HL-60 (cell line): Measurements from ENCODE around the gene MLH1.

Experiments
- SPI1 ChIP-seq: IDR thresholded peaks from 2 replicates; pipeline ENCODE4 v1.6.1; 2012; ENCODE audit warnings: low read depth, mild to moderate bottlenecking, borderline replicate concordance
- TF ChIP-seq, protein P1 (sequence below): IDR thresholded peaks from one replicate; pipeline ENCODE4 v1.5.1; 2011; ENCODE audit warnings: low read length, control low read depth, inconsistent platforms; ENCODE audit not compliant: insufficient read depth

GRCh38 chr3:37040231-37040630, 46.9 kb downstream of the MLH1 start:
- TF ChIP-seq, protein P1, sequence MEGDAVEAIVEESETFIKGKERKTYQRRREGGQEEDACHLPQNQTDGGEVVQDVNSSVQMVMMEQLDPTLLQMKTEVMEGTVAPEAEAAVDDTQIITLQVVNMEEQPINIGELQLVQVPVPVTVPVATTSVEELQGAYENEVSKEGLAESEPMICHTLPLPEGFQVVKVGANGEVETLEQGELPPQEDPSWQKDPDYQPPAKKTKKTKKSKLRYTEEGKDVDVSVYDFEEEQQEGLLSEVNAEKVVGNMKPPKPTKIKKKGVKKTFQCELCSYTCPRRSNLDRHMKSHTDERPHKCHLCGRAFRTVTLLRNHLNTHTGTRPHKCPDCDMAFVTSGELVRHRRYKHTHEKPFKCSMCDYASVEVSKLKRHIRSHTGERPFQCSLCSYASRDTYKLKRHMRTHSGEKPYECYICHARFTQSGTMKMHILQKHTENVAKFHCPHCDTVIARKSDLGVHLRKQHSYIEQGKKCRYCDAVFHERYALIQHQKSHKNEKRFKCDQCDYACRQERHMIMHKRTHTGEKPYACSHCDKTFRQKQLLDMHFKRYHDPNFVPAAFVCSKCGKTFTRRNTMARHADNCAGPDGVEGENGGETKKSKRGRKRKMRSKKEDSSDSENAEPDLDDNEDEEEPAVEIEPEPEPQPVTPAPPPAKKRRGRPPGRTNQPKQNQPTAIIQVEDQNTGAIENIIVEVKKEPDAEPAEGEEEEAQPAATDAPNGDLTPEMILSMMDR: no peak
- TF ChIP-seq SPI1: no peak
